ENCODE results near the gene PHACTR3. TPM values are rescaled to one million over a fixed set of nuclear protein-coding genes. Genes with fewer than 3 reads are reported as not detected.
A peak's percentile ranks its signal among the peaks of the same experiment; 100 is the strongest.

The PHACTR3 gene
- total RNA-seq, 2 donors from 2014 or later, result 0.13 TPM; not detected in 1

DNA sequence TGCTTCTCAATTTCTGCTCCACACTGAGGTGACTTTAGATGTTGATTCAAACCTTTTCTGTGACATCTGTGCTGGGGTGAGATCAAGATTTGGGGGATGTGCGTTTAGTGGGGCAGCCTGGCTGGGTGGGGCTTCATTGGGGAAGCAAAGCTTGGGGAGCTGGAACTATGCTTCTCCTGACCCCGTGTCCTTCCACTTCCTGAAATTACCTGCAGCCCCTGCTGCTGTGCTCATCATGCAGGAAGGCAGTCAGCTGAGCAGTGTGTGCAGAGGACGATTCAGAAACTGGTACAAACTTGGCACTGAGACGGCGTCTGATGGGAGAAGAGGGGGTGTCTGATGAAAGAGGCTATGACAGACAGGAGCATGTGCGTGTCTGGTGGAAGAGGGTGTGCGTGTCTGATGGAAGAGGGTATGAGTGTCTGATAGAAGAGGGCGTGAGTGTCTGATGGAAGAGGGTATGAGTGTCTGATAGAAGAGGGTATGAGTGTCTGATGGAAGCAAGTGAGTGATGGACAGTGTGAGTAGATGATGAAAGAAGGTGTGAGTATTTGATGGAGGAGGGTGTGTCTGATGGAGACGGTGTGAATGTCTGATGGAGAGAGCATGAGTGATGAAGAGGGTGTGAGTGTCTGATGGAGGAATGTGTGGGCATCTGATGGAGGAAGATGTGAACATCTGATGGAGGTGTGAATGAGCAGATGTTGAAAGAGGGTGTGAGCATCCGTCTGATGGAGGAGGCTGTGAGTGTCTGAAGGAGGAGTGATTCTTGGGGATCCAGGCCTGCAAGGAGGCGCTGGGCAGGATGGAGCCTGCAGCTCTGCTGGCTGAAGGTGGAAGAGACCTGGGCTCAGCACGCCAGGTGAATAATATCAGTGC, 225.7 kb downstream of the PHACTR3 start:
- no peak overlapping the region for H3K27ac ChIP-seq (ENCODE audit: low read depth, low read length)
- H3K4me3 Mint-ChIP-seq, result no peak overlapping the region
- DNase-seq, result no peak
- 83% methylated on average over 10 to 12 of the region's 12 CpGs for WGBS, 2 experiments (ENCODE audit: insufficient coverage in 1 of 2, insufficient read length in 1 of 2)
- peaks cover under 1% of the 10 kb centered on the region for H3K4me1 Mint-ChIP-seq
- no peaks in the 10 kb centered on the region for H3K27me3 ChIP-seq (ENCODE audit: control insufficient read depth, insufficient read depth, low read length, poor library complexity, severe bottlenecking)
- H3K27me3 Mint-ChIP-seq (ENCODE audit: insufficient read depth), result peaks cover 6% of the 10 kb centered on the region
- TF ChIP-seq, protein P1, sequence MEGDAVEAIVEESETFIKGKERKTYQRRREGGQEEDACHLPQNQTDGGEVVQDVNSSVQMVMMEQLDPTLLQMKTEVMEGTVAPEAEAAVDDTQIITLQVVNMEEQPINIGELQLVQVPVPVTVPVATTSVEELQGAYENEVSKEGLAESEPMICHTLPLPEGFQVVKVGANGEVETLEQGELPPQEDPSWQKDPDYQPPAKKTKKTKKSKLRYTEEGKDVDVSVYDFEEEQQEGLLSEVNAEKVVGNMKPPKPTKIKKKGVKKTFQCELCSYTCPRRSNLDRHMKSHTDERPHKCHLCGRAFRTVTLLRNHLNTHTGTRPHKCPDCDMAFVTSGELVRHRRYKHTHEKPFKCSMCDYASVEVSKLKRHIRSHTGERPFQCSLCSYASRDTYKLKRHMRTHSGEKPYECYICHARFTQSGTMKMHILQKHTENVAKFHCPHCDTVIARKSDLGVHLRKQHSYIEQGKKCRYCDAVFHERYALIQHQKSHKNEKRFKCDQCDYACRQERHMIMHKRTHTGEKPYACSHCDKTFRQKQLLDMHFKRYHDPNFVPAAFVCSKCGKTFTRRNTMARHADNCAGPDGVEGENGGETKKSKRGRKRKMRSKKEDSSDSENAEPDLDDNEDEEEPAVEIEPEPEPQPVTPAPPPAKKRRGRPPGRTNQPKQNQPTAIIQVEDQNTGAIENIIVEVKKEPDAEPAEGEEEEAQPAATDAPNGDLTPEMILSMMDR (conservative IDR thresholded peaks at IDR 0.05), result no peak
- H3K4me1 ChIP-seq (ENCODE audit: control insufficient read depth, insufficient read depth, low read length), result no peaks in the 10 kb centered on the region
- H3K9me3 Mint-ChIP-seq, result no peaks in the 10 kb centered on the region
- H3K9ac ChIP-seq (ENCODE audit: extremely low read depth, low read length, poor library complexity, severe bottlenecking), result no peak overlapping the region
- H3K4me3 ChIP-seq (ENCODE audit: low read length), result no peak overlapping the region
- no peaks in the 10 kb centered on the region for H3K9me3 ChIP-seq (ENCODE audit: control insufficient read depth, low read length)
- no peaks in the 10 kb centered on the region for H3K36me3 ChIP-seq (ENCODE audit: control insufficient read depth, insufficient read depth, low read length)
- no peaks in the 10 kb centered on the region for H3K36me3 Mint-ChIP-seq (ENCODE audit: low read depth)
- H3K27ac Mint-ChIP-seq, result no peak overlapping the region

DNA sequence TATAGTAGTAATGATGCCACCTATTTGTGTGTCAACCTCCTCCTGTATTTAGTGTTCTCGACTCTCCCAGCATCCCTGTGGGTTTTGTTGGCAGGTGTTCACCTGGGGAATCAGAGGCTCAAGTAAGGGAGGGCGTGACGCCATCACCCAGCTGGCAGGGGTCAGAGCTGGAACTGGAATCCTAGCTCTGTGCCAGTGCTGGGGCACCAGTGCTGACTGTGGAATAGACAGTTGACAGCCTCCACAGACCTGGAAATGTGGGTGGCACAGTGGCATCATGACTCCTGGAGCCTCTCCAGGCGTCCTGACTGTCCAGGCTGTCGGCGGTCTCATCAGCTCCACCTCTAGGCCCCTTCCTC, 226.3 kb downstream of the PHACTR3 start:
- no peak overlapping the region for H3K27ac Mint-ChIP-seq
- Histone ChIP-seq H3K27me3 (ENCODE audit: control insufficient read depth, insufficient read depth, low read length, poor library complexity, severe bottlenecking) (no peaks in the 10 kb centered on the region), H3K36me3 (ENCODE audit: control insufficient read depth, insufficient read depth, low read length) (no peaks in the 10 kb centered on the region), H3K27ac (ENCODE audit: low read depth, low read length) (no peak overlapping the region), H3K9me3 (ENCODE audit: control insufficient read depth, low read length) (no peaks in the 10 kb centered on the region), H3K4me1 (ENCODE audit: control insufficient read depth, insufficient read depth, low read length) (no peaks in the 10 kb centered on the region), H3K4me3 (ENCODE audit: low read length) (no peak overlapping the region), H3K9ac (ENCODE audit: extremely low read depth, low read length, poor library complexity, severe bottlenecking) (no peak overlapping the region)
- peak; percentile 22 for DNase-seq
- H3K9me3 Mint-ChIP-seq, result no peaks in the 10 kb centered on the region
- H3K36me3 Mint-ChIP-seq (ENCODE audit: low read depth), result no peaks in the 10 kb centered on the region
- H3K4me3 Mint-ChIP-seq, result no peak overlapping the region
- H3K27me3 Mint-ChIP-seq (ENCODE audit: insufficient read depth), result peaks cover 6% of the 10 kb centered on the region
- 73 to 94% methylated on average over 3 to 6 of the region's 6 CpGs for WGBS, 2 experiments (ENCODE audit: insufficient coverage in 1 of 2, insufficient read length in 1 of 2)
- peaks cover 4% of the 10 kb centered on the region for H3K4me1 Mint-ChIP-seq
- TF ChIP-seq, protein P1 (conservative IDR thresholded peaks at IDR 0.05), result no peak

DNA sequence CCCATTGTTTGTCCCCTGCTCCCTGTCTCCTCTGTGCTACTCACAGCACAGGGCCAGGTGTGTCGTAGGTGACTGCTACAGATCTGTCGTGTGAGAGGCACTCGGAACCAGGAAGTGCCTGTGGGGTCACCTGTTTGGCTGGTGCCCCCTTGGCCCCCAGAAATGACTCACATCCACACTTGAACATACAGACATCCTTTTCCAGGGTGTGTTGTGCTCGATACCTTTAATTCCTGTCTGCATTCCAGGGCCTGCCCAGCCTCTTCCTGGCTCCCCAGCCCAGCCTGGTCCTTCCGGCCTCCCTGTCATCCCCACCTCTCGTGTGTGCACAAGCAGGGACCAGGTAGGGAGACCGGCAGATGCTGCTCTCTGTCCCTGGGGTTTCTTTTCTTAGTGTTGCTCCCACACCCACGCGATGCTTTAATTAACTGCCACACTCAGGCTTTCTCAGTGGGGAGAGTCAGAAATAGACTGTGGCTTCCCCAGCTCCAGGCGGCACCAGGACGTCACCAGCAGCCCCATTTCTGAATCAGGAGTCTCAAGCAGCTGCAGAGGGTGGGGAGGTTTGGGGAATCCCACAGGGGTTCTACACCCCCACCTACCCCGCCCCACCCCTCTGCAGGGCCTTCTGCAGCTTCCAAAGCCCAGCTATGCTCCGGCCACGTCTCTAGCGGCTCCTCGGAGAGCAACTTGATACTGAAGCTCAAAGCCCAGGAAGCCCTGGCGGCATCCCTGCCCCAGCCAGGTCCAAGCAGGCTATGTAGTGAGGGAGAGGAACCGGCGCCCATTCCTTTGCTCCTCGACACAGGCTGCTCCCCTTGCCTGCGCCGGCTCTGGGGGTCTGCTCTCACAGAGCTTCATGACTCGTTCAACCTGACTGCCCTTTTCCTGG, 226.9 kb downstream of the PHACTR3 start:
- no peak overlapping the region for H3K27ac Mint-ChIP-seq
- Histone ChIP-seq H3K27ac (ENCODE audit: low read depth, low read length) (no peak overlapping the region), H3K36me3 (ENCODE audit: control insufficient read depth, insufficient read depth, low read length) (no peaks in the 10 kb centered on the region), H3K4me3 (ENCODE audit: low read length) (no peak overlapping the region), H3K9ac (ENCODE audit: extremely low read depth, low read length, poor library complexity, severe bottlenecking) (no peak overlapping the region), H3K9me3 (ENCODE audit: control insufficient read depth, low read length) (no peaks in the 10 kb centered on the region), H3K27me3 (ENCODE audit: control insufficient read depth, insufficient read depth, low read length, poor library complexity, severe bottlenecking) (no peaks in the 10 kb centered on the region), H3K4me1 (ENCODE audit: control insufficient read depth, insufficient read depth, low read length) (no peaks in the 10 kb centered on the region)
- no peaks in the 10 kb centered on the region for H3K9me3 Mint-ChIP-seq
- TF ChIP-seq, protein P1 (conservative IDR thresholded peaks at IDR 0.05), result no peak
- peaks cover 6% of the 10 kb centered on the region for H3K27me3 Mint-ChIP-seq (ENCODE audit: insufficient read depth)
- no peak overlapping the region for H3K4me3 Mint-ChIP-seq
- H3K4me1 Mint-ChIP-seq, result peaks cover 5% of the 10 kb centered on the region
- no peaks in the 10 kb centered on the region for H3K36me3 Mint-ChIP-seq (ENCODE audit: low read depth)
- 82 to 85% methylated on average over 8 to 23 of the region's 23 CpGs for WGBS, 2 experiments (ENCODE audit: insufficient coverage in 1 of 2, insufficient read length in 1 of 2)
- peak; percentile 43 for DNase-seq
